Fibroblast of mammary gland (primary cell): ENCODE measurements around the gene MYO3B.

ENCODE experiments used
- DNase-seq: peaks from one replicate; pipeline ENCODE4 v3.0.0-alpha.2; 2010; ENCODE audit warnings: low read depth
- H3K4me3 ChIP-seq: 2 replicates; pipeline ENCODE4 v1.5.1; 2011; ENCODE audit warnings: low read depth, mild to moderate bottlenecking, low read length, moderate library complexity; ENCODE audit not compliant: control insufficient read depth
- TF ChIP-seq, protein P1 (sequence below): conservative IDR thresholded peaks from 2 replicates; pipeline ENCODE4 v1.5.1; 2011; ENCODE audit warnings: low read depth, low read length, inconsistent platforms; ENCODE audit not compliant: control insufficient read depth, insufficient read depth

The MYO3B gene

DNA sequence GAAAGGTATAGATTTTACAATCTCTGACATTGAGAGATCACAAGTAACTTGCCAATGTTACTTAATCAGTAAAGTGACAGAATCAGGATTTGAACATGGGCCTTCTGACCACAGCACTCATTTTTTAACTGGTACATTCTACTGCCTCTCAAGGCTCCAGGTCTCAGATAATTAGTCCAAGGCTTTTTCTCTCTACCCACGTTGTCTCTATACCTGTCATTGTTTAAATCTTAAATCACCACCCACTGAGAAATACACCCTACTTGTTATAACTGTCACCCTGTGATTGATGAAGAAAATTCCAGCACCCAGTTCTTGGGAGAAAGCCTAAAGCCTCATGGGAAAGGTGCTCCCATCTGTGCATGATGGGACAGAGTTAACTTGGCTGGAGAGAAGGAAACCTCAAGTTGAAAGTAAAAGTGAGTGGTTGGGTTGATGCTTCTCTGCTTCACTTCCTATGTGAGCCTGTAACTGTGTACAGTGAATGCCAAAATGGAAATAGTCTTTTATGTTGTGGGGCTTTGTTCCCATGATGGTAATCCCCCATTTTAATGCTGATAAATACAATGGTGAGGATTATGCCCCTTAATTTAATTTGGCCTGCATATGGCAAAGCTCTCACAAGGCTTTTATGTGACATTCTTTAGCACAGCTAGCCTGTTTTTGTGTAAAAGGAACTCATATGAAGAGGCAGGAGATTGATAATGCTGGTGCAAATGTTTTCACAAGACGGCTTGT is 347.1 kb downstream of the MYO3B start:
- DNase-seq = peak; percentile 38
- TF ChIP-seq, protein P1, sequence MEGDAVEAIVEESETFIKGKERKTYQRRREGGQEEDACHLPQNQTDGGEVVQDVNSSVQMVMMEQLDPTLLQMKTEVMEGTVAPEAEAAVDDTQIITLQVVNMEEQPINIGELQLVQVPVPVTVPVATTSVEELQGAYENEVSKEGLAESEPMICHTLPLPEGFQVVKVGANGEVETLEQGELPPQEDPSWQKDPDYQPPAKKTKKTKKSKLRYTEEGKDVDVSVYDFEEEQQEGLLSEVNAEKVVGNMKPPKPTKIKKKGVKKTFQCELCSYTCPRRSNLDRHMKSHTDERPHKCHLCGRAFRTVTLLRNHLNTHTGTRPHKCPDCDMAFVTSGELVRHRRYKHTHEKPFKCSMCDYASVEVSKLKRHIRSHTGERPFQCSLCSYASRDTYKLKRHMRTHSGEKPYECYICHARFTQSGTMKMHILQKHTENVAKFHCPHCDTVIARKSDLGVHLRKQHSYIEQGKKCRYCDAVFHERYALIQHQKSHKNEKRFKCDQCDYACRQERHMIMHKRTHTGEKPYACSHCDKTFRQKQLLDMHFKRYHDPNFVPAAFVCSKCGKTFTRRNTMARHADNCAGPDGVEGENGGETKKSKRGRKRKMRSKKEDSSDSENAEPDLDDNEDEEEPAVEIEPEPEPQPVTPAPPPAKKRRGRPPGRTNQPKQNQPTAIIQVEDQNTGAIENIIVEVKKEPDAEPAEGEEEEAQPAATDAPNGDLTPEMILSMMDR = no peak
- no peak overlapping the region for H3K4me3 ChIP-seq

- peak; percentile 99 for DNase-seq
- no peak overlapping the region for H3K4me3 ChIP-seq
- TF ChIP-seq, protein P1 = no peak
Measured at GRCh38 chr2:170525566-170525900, 347.6 kb downstream of the MYO3B start.

DNA sequence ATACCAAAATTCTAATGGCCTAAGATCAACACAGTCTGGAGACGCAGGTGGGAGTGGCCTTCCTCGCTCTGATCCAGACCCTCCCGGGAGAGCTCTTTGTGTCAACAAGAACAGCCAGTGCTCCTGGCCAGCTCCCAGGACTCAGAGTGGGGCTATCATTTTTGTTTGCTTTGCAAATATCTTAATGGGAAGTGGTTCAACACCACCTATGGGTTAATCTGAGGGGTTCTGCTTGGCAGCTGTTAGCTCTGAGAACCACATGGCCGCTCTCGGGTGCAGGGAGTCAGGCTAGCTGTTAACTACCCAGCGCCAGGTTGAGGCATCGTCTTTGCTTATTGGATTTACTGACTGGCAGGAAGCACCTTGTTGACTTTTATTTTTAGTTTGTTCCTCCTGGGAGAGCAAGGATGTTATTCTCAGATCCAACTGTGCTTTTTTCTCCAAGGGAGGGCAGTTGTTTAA is 352.4 kb downstream of the MYO3B start:
- peak; percentile 85 for DNase-seq
- TF ChIP-seq, protein P1 = no peak
- H3K4me3 ChIP-seq = no peak overlapping the region

GRCh38 chr2:170530803-170531564 is 353.0 kb downstream of the MYO3B start:
- H3K4me3 ChIP-seq = no peak overlapping the region
- no peak for DNase-seq
- TF ChIP-seq, protein P1 = no peak

DNA sequence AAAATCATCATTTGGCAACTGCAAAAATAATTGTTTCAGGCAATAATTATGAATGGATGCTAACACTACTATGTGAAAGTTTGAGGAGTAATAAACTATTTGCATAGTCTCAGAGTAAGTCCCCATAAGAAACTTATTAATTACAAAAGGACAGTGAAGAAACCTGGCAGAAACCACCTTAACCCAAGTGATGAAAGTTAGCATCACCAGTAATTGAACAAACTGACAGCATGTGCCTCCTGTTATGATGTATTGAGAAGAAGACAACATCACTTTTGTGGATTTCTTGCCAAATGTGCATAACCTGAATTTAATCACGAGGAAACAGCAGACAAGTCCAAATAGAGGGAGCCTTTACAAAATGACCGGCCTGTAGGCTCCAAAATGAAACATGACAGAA is 353.9 kb downstream of the MYO3B start:
- H3K4me3 ChIP-seq = no peak overlapping the region
- DNase-seq = no peak
- TF ChIP-seq, protein P1 = no peak

GRCh38 chr2:170533156-170533555 is 355.2 kb downstream of the MYO3B start:
- DNase-seq = no peak
- H3K4me3 ChIP-seq = no peak overlapping the region
- TF ChIP-seq, protein P1 = no peak

GRCh38 chr2:170535552-170535951 is 357.6 kb downstream of the MYO3B start:
- H3K4me3 ChIP-seq = no peak overlapping the region
- TF ChIP-seq, protein P1 = no peak
- no peak for DNase-seq
